A673 (cell line): ENCODE measurements around the gene TARP.
A peak's percentile ranks its signal among the peaks of the same experiment; 100 is the strongest.

Source experiments
- BruUV-seq: library from RNA; stranded (reverse); fragments of 400-500 nt; replicated peaks from 2 replicates; lab custom pipeline; 2021; lab: Mats Ljungman, UMichigan
- CTCF ChIA-PET: fragments of 300-600 bp; sonication (Branson Sonifier 250); formaldehyde crosslinking; loops from one replicate; lab custom pipeline; 2022; ENCODE audit warnings: antibody characterized with exemption; lab: Charles Lee
- POLR2A ChIA-PET: fragments of 300-600 bp; sonication (Branson Sonifier 250); formaldehyde crosslinking; loops from one replicate; lab custom pipeline; 2022; ENCODE audit warnings: antibody characterized with exemption; ENCODE audit not compliant: low non-redundant PET; lab: Charles Lee
- DNase-seq: peaks from one replicate; pipeline ENCODE4 v3.0.0-alpha.2; 2015; ENCODE audit warnings: low spot score
- H3K27ac ChIP-seq: fragments of 200-600 bp; sonication (generic); 2 replicates; pipeline ENCODE4 v1.5.1; 2016; ENCODE audit warnings: mixed run types, low read depth, mild to moderate bottlenecking, mixed read lengths, antibody characterized with exemption, low read length; ENCODE audit not compliant: poor library complexity, severe bottlenecking
- H3K27me3 ChIP-seq: fragments of 200-600 bp; sonication (generic); replicated peaks from 2 replicates; pipeline ENCODE4 v1.6.1; 2017; ENCODE audit warnings: mixed run types, low read depth, mild to moderate bottlenecking, mixed read lengths, antibody characterized with exemption, low read length; ENCODE audit not compliant: insufficient read depth, poor library complexity
- H3K36me3 ChIP-seq: fragments of 200-600 bp; sonication (generic); 2 replicates; pipeline ENCODE4 v1.6.1; 2016; ENCODE audit warnings: mixed run types, mild to moderate bottlenecking, mixed read lengths, antibody characterized with exemption, low read length; ENCODE audit not compliant: insufficient read depth, poor library complexity, severe bottlenecking
- H3K4me1 ChIP-seq: fragments of 200-600 bp; sonication (generic); 2 replicates; pipeline ENCODE4 v1.6.1; 2017; ENCODE audit warnings: mixed run types, mild to moderate bottlenecking, mixed read lengths, antibody characterized with exemption, low read length; ENCODE audit not compliant: insufficient read depth, poor library complexity, severe bottlenecking
- H3K4me3 ChIP-seq: fragments of 200-600 bp; sonication (generic); 2 replicates; pipeline ENCODE4 v1.5.1; 2016; ENCODE audit warnings: low read depth, mixed run types, mild to moderate bottlenecking, mixed read lengths, low read length; ENCODE audit not compliant: poor library complexity, severe bottlenecking
- H3K9me3 ChIP-seq: fragments of 200-600 bp; sonication (generic); 2 replicates; pipeline ENCODE4 v1.6.1; 2016; ENCODE audit warnings: mixed run types, low read depth, mild to moderate bottlenecking, mixed read lengths, antibody characterized with exemption, low read length; ENCODE audit not compliant: poor library complexity, severe bottlenecking
- CTCF ChIP-seq: fragments of 300-800, 200-600 bp; sonication (generic); conservative IDR thresholded peaks from 2 replicates; pipeline ENCODE4 v1.5.1; 2017; ENCODE audit warnings: low read depth, mild to moderate bottlenecking, antibody characterized with exemption, low read length, moderate library complexity, mixed read lengths
- EZH2 ChIP-seq: fragments of 200-600 bp; sonication (generic); IDR thresholded peaks from 2 replicates; pipeline ENCODE4 v1.6.1; 2017; ENCODE audit warnings: borderline replicate concordance, low read depth, mild to moderate bottlenecking, mixed read lengths, antibody characterized with exemption, low read length; ENCODE audit not compliant: poor library complexity, severe bottlenecking
- intact Hi-C: fragments of 100-400 bp; cut with micrococcal nuclease; formaldehyde crosslinking; loops from one replicate; pipeline ENCODE4 v1.10.0; 2022; ENCODE audit not compliant: unreplicated experiment

Gene TARP

GRCh38 chr7:38280707-38281106, 7.3 kb upstream of the TARP start:
- Histone ChIP-seq H3K4me3 (no peak overlapping the region), H3K36me3 (no peaks in the 10 kb centered on the region), H3K4me1 (peaks cover 4% of the 10 kb centered on the region), H3K27ac (no peak overlapping the region), H3K27me3 (no peaks in the 10 kb centered on the region), H3K9me3 (no peaks in the 10 kb centered on the region)
- TF ChIP-seq EZH2 (no peak), CTCF (no peak)
- ChIA-PET CTCF (no interaction called here), POLR2A (no interaction called here)
- BruUV-seq, result no TSS peak
- DNase-seq, result no peak
- intact Hi-C loops, result no loop called here

- TF ChIP-seq CTCF (no peak), EZH2 (no peak)
- POLR2A ChIA-PET, result no interaction called here
- Histone ChIP-seq H3K4me3 (no peak overlapping the region), H3K36me3 (no peaks in the 10 kb centered on the region), H3K27me3 (no peaks in the 10 kb centered on the region), H3K4me1 (peaks cover 4% of the 10 kb centered on the region), H3K9me3 (no peaks in the 10 kb centered on the region), H3K27ac (no peak overlapping the region)
- CTCF ChIA-PET, result no interaction called here
- intact Hi-C loops, result no loop called here
- BruUV-seq, result no TSS peak
- DNase-seq, result peak; percentile 22
These were observed 6.6 kb upstream of the TARP start for GRCh38 chr7:38280000-38280399.

- no peak for TF ChIP-seq CTCF
- TF ChIP-seq EZH2, result no peak
- no peaks in the 10 kb centered on the region for H3K9me3 ChIP-seq
- DNase-seq, result peak; percentile 77
- intact Hi-C loops, result no loop called here
- no TSS peak for BruUV-seq
- no peak overlapping the region for H3K27ac ChIP-seq
- no peak overlapping the region for H3K4me3 ChIP-seq
- H3K27me3 ChIP-seq, result no peaks in the 10 kb centered on the region
- H3K4me1 ChIP-seq, result peaks cover 4% of the 10 kb centered on the region
- CTCF ChIA-PET, result no interaction called here
- POLR2A ChIA-PET, result no interaction called here
- H3K36me3 ChIP-seq, result no peaks in the 10 kb centered on the region
These were observed 2.9 kb upstream of the TARP start for GRCh38 chr7:38276096-38276877.
